GM18907 (cell line): ENCODE results near the gene GRAMD1A.

ENCODE experiments used
- ATAC-seq: cut with Tn5 transposase; IDR thresholded peaks from one replicate; pipeline ENCODE4 v1.9.1; 2021; ENCODE audit warnings: mild to moderate bottlenecking, moderate library complexity; ENCODE audit not compliant: unreplicated experiment

The GRAMD1A gene

GRCh38 chr19:35069696-35070095 is 69.6 kb downstream of the GRAMD1A start:
- no peak for ATAC-seq

DNA sequence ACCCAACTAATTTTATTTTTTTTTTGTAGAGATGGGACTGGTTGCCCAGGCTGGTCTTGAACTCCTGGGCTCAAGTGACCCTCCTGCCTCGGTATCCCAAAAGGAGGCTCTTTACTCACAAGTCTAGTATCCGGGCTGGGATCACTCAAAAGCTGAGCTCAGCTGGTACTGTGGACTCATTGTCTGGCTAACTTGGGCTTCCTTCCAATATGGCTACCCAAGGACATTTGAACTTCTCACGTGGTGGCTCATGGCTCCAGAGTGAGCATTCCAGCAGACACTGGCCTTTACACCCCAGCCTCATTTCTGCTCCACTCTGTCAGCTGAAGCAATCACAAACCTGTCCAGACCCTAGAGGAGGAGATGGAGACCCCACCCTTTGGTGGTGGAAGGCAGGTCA is 70.3 kb downstream of the GRAMD1A start:
- no peak for ATAC-seq

- no peak for ATAC-seq
Observed at GRCh38 chr19:35073516-35073915, 73.4 kb downstream of the GRAMD1A start.

DNA sequence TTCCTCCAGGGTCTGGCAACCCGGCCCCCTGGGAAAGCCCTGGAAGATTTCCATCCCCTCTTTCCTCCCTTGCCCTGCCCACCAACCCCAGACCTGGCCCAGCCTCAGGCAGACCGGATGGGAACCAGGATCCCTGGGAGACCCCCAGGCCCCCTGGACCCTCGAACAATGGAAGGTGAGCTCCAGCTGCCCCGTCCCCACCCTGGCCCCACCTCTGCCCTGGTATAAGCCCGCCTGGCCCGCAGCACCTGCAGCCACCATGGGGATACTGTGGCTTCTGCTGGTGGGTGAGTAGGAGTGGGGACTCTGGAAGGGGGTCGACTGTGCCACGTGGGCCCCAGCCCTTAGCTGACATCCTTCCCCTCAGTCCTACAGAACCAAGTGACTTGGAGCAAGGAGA is 73.8 kb downstream of the GRAMD1A start:
- ATAC-seq, result no peak

GRCh38 chr19:35074426-35075201 is 74.5 kb downstream of the GRAMD1A start:
- no peak for ATAC-seq

- ATAC-seq, result no peak
Observed at GRCh38 chr19:35075202-35076025, 75.3 kb downstream of the GRAMD1A start.

GRCh38 chr19:35076026-35076370 is 75.9 kb downstream of the GRAMD1A start:
- no peak for ATAC-seq
